Neutrophil (primary cell): ENCODE results near the gene GALNTL6.
A peak's percentile ranks its signal among the peaks of the same experiment; 100 is the strongest.

Source experiments
- H3K27ac ChIP-seq: fragments of 200-600 bp; sonication (generic); 2 replicates; pipeline ENCODE4 v1.5.1; 2016; ENCODE audit warnings: mild to moderate bottlenecking, moderate library complexity
- H3K27me3 ChIP-seq: fragments of 200-600 bp; sonication (generic); 2 replicates; pipeline ENCODE4 v1.6.0; 2016; ENCODE audit warnings: mild to moderate bottlenecking
- H3K36me3 ChIP-seq: fragments of 200-600 bp; sonication (generic); 2 replicates; pipeline ENCODE4 v1.5.1; 2017
- H3K4me1 ChIP-seq, 2 experiments: fragments of 200-600 bp in 1 of 2; sonication (generic) in 1 of 2; 1 replicate in 1 of 2; 2 replicates in 1 of 2; pipeline versions ENCODE4 v1.5.1 to v1.6.1; 2013 to 2016; ENCODE audit warnings: low read depth in 1 of 2, low read length in 1 of 2, mild to moderate bottlenecking in 1 of 2, moderate library complexity in 1 of 2; ENCODE audit not compliant: control insufficient read depth in 1 of 2, insufficient read depth in 1 of 2
- H3K4me3 ChIP-seq, 2 experiments: fragments of 200-600 bp in 1 of 2; sonication (generic) in 1 of 2; 1 replicate in 1 of 2; 2 replicates in 1 of 2; pipeline ENCODE4 v1.5.1; 2013 to 2016; ENCODE audit warnings: low read depth in 1 of 2, low read length in 1 of 2, mild to moderate bottlenecking in 1 of 2, moderate library complexity in 1 of 2
- H3K9me3 ChIP-seq: fragments of 200-600 bp; sonication (generic); 2 replicates; pipeline ENCODE4 v1.5.1; 2016
- TF ChIP-seq, protein P1 (sequence below): fragments of 200-600 bp; sonication (generic); IDR thresholded peaks from 2 replicates; pipeline ENCODE4 v1.5.1; 2016; ENCODE audit warnings: antibody characterized with exemption

GALNTL6 gene

DNA sequence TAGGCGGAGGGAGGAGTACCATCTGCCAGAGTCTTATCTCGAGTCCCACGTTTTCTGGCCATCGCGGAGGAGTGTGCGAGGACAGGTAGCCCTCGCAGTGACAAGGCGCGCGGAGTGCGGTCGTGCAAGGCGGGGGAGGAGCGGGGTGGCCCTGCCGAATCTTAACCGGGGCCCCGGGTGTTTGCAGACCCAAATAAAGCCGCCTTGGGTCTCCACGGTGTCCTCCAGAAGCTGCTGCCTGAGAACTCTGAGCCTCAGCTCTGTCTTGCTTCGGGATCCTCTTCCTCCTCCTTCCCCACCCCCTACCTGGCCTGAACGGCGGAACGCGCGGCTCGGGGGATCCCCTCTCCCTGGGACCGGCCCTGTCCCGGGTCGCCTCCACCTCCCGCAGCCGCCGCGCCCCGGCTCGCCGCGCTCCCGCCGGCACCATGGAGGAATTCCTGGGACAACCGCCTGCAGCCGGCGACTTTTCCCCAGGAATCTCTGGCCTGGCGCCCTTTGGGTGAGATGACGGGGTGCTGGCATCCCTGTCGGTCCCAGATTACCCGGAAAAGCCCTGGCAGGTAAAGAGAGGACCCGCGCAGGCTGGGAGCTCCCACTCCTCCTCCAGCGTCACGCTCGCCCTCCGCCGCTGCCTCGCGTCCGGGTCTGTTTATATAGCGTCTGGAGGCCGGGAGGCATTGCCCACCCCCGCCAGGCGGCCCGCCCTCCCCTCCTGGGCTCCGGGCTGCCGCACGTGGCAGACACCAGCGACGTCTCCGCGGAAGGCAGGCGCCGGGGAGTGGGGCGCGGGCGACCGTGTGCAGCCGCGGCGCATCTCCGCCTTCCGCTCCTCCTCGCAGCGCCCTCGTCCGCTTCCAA, at the start of gene GALNTL6:
TSS of gene GALNTL6 (plus strand) at position 740 of the 861 bp plus-strand sequence.
- Histone ChIP-seq H3K36me3 (no peaks in the 10 kb centered on the region), H3K27me3 (peaks cover 57% of the 10 kb centered on the region), H3K27ac (no peak within 1 kb of the TSS), H3K9me3 (no peaks in the 10 kb centered on the region), H3K4me1 (peaks cover 0 to 3% of the 10 kb centered on the region in 2 experiments), H3K4me3 (peak within 1 kb of the TSS in 1 of 2 experiments; percentile 3)
- TF ChIP-seq, protein P1, sequence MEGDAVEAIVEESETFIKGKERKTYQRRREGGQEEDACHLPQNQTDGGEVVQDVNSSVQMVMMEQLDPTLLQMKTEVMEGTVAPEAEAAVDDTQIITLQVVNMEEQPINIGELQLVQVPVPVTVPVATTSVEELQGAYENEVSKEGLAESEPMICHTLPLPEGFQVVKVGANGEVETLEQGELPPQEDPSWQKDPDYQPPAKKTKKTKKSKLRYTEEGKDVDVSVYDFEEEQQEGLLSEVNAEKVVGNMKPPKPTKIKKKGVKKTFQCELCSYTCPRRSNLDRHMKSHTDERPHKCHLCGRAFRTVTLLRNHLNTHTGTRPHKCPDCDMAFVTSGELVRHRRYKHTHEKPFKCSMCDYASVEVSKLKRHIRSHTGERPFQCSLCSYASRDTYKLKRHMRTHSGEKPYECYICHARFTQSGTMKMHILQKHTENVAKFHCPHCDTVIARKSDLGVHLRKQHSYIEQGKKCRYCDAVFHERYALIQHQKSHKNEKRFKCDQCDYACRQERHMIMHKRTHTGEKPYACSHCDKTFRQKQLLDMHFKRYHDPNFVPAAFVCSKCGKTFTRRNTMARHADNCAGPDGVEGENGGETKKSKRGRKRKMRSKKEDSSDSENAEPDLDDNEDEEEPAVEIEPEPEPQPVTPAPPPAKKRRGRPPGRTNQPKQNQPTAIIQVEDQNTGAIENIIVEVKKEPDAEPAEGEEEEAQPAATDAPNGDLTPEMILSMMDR = no peak

DNA sequence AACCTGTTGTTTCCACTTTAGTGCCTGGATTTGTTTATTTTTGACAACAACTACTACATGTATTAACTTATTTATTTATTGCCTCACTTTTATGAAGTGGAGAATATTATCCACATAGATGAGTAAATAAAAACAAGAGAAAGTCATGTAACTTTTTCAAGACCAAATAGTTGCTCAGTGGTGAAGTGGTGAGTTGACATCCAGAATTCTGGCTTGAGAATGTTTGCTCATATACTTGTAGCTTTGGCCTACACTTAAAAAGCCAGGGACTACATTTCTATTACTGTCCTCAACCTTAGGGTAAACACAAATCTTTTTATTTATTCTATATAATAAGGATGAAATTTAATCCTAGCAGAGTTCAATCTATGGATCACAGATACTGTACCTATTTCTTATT, 47.7 kb upstream of the GALNTL6 start:
- no peaks in the 10 kb centered on the region for H3K36me3 ChIP-seq
- no peak overlapping the region for H3K27ac ChIP-seq
- no peaks in the 10 kb centered on the region for H3K9me3 ChIP-seq
- H3K27me3 ChIP-seq = no peaks in the 10 kb centered on the region
- TF ChIP-seq, protein P1 = no peak
- no peak overlapping the region for H3K4me3 ChIP-seq
- no peaks in the 10 kb centered on the region for H3K4me1 ChIP-seq

DNA sequence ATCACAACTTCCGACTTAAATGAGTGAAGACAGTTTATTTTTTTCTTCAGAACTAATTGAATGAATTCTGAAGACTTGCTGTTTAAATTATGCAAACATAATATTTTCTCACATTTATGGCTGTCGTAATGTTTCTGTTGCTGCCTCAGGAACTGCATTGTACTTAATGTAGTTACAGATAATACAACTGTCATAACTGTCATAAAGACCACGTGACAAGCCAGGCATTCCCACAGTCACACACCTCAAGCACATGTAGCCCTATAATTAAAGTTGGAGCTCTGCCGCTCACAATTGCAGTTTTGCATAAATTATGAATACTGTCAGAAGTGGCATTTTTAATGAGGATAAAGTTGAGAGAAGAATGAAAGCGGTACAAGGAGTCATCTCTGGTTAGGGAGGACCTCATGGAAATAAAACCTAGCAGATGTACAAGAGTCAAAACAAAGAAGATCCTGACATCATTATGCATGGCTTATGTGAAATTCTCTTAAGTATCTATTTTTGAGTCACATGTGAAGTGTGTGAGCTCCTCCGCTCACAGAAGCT, 38.5 kb upstream of the GALNTL6 start:
- Histone ChIP-seq H3K27me3 (no peaks in the 10 kb centered on the region), H3K36me3 (no peaks in the 10 kb centered on the region), H3K4me1 (no peaks in the 10 kb centered on the region), H3K9me3 (no peaks in the 10 kb centered on the region), H3K27ac (no peak overlapping the region), H3K4me3 (no peak overlapping the region)
- TF ChIP-seq, protein P1 = no peak

DNA sequence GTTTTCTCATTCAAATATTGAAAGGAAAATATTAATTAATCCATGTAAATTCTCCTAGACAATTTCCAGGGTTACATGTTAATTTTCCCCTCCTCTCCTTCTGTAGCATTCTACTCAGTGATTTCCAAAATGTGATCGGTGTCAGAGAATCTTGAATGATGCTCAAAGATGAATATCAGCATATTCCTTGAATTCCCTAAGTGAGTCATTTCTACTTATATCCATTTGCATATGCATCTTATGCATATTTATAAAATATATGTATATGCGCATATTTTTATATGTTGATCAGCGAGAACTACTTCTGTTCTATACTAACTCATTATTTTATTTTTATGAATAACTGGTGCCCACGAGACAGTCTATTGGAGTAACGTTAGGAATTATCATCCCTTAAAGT, 33.9 kb upstream of the GALNTL6 start:
- Histone ChIP-seq H3K4me1 (no peaks in the 10 kb centered on the region), H3K27ac (no peak overlapping the region), H3K36me3 (no peaks in the 10 kb centered on the region), H3K9me3 (no peaks in the 10 kb centered on the region), H3K4me3 (no peak overlapping the region), H3K27me3 (no peaks in the 10 kb centered on the region)
- TF ChIP-seq, protein P1 = no peak

DNA sequence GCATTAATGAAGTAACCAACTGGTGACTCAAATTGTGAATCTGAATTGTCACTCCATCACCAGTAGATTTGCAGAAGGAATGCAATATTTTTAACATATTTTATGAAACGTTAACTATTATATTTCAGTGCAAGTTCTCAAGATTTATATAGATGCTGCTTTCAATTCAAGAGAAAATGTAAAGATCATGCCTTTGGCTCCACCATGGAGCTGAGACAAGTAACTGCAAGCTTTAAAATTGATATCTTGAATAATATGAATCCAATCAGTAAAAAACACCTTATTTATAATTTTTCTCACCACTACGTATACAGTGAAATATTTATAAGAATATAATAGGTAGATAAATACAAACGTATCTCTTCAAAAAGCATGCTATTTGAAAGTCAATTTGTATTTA, 27.8 kb upstream of the GALNTL6 start:
- Histone ChIP-seq H3K9me3 (no peaks in the 10 kb centered on the region), H3K36me3 (no peaks in the 10 kb centered on the region), H3K4me1 (no peaks in the 10 kb centered on the region), H3K27me3 (no peaks in the 10 kb centered on the region), H3K4me3 (no peak overlapping the region), H3K27ac (no peak overlapping the region)
- TF ChIP-seq, protein P1 = no peak
